Left lung (tissue), 10 donors: Measurements from ENCODE around the gene PMPCA. TPM values are rescaled to one million over a fixed set of nuclear protein-coding genes. Genes with fewer than 3 reads are reported as not detected.

Experiments
- ATAC-seq: fragments of 200-7000 bp; cut with Tn5 transposase; one replicate; pipeline ENCODE4 v1.9.1; 2020; ENCODE audit warnings: moderate library complexity
- DNase-seq, 4 donors: peaks; one replicate each; pipeline ENCODE4 v3.0.0-alpha.2; 2013 to 2020
- H3K27ac ChIP-seq, 2 donors: fragments of 200-600 bp; sonication (generic) in 1 of 2; one replicate each; pipeline versions ENCODE4 v1.5.0 to v1.8.0; 2020 to 2021
- H3K27me3 ChIP-seq, 2 donors: fragments of 200-600 bp; sonication (generic) in 1 of 2; one replicate each; pipeline versions ENCODE4 v1.5.0 to v1.8.0; 2020 to 2021
- H3K36me3 ChIP-seq, 2 donors: fragments of 200-600 bp; sonication (generic) in 1 of 2; one replicate each; pipeline versions ENCODE4 v1.5.0 to v1.8.0; 2020 to 2021
- H3K4me1 ChIP-seq, 2 donors: fragments of 200-600 bp; one replicate each; pipeline ENCODE4 v1.8.0; 2021
- H3K4me3 ChIP-seq, 2 donors: fragments of 200-600 bp; sonication (generic) in 1 of 2; one replicate each; pipeline versions ENCODE4 v1.5.0 to v1.8.0; 2020 to 2021; ENCODE audit warnings: mild to moderate bottlenecking in 1 of 2
- H3K9me3 ChIP-seq, 2 donors: fragments of 200-600 bp; sonication (generic) in 1 of 2; one replicate each; pipeline versions ENCODE4 v1.5.0 to v1.8.0; 2020 to 2021
- CTCF ChIP-seq, 2 donors: fragments of 200-600 bp; sonication (generic) in 1 of 2; IDR thresholded peaks; one replicate each; pipeline versions ENCODE4 v1.5.0 to v1.8.0; 2021; ENCODE audit warnings: antibody characterized with exemption in 2 of 2
- intact Hi-C, 2 donors: fragments of 100-400 bp; cut with DNase I; formaldehyde crosslinking; loops; one replicate each; pipeline versions ENCODE4 v1.11.2 to v1.14.2; 2022
- polyA plus RNA-seq, 6 donors: library from polyadenylated mRNA; unstranded; fragments of 120-200 nt; gene quantifications; one replicate each; pipeline ENCODE4 v1.2.1, GENCODE V29; 2013; ENCODE audit not compliant: insufficient read length in 6 of 6
- total RNA-seq, 2 donors: library from RNA; stranded (reverse); fragmentation: NEBNext Ultra II Directional; extraction: Animal tissue kit (Norgen Biotek cat#: 25700); gene quantifications; one replicate each; pipeline ENCODE4 v1.2.1, GENCODE V29; 2021
- donor health status: DM: no; HTN: yes; CAD: no.
- donor health status: DM: no; HTN: no; CAD: no.

PMPCA gene
- total and polyA plus RNA-seq, 8 donors: 44.7 to 59.5 (median 53.1) TPM

GRCh38 chr9:136394312-136395019 lies 16.0 kb upstream of the PMPCA start:
- Histone ChIP-seq H3K4me1 (peaks cover 9 to 17% of the 10 kb centered on the region in 2 donors), H3K9me3 (no peaks in the 10 kb centered on the region), H3K27ac (no peak overlapping the region), H3K36me3 (peaks cover 0 to 84% of the 10 kb centered on the region in 2 donors), H3K27me3 (no peaks in the 10 kb centered on the region), H3K4me3 (no peak overlapping the region)
- no peak for ATAC-seq
- intact Hi-C loops: no loop called here
- DNase-seq: no peak
- TF ChIP-seq CTCF (IDR thresholded peaks at IDR 0.05): no peak

- no peak for DNase-seq
- H3K4me3 ChIP-seq: no peak overlapping the region
- peaks cover 0 to 79% of the 10 kb centered on the region in 2 donors for H3K36me3 ChIP-seq
- no peak overlapping the region for H3K27ac ChIP-seq
- H3K27me3 ChIP-seq: no peaks in the 10 kb centered on the region
- H3K4me1 ChIP-seq: peaks cover 11 to 18% of the 10 kb centered on the region in 2 donors
- ATAC-seq: no peak
- no peak for TF ChIP-seq CTCF (IDR thresholded peaks at IDR 0.05)
- no peaks in the 10 kb centered on the region for H3K9me3 ChIP-seq
- intact Hi-C loops: no loop called here
These were observed 15.5 kb upstream of the PMPCA start for GRCh38 chr9:136395020-136395340.

- H3K4me3 ChIP-seq: no peak overlapping the region
- intact Hi-C loops: no loop called here
- H3K36me3 ChIP-seq: peaks cover 0 to 75% of the 10 kb centered on the region in 2 donors
- TF ChIP-seq CTCF (IDR thresholded peaks at IDR 0.05): no peak
- no peak for ATAC-seq
- DNase-seq: no peak
- peaks cover 15 to 23% of the 10 kb centered on the region in 2 donors for H3K4me1 ChIP-seq
- H3K9me3 ChIP-seq: no peaks in the 10 kb centered on the region
- H3K27me3 ChIP-seq: no peaks in the 10 kb centered on the region
- no peak overlapping the region for H3K27ac ChIP-seq
These were observed 14.9 kb upstream of the PMPCA start for GRCh38 chr9:136395345-136396218.

- TF ChIP-seq CTCF (IDR thresholded peaks at IDR 0.05): no peak
- H3K27ac ChIP-seq: no peak overlapping the region
- intact Hi-C loops: no loop called here
- H3K27me3 ChIP-seq: no peaks in the 10 kb centered on the region
- DNase-seq (no peak), ATAC-seq (no peak)
- peaks cover 0 to 69% of the 10 kb centered on the region in 2 donors for H3K36me3 ChIP-seq
- H3K9me3 ChIP-seq: no peaks in the 10 kb centered on the region
- peaks cover 16 to 26% of the 10 kb centered on the region in 2 donors for H3K4me1 ChIP-seq
- H3K4me3 ChIP-seq: no peak overlapping the region
These were observed 14.3 kb upstream of the PMPCA start for GRCh38 chr9:136396219-136396515.

GRCh38 chr9:136397643-136398042 lies 12.8 kb upstream of the PMPCA start:
- intact Hi-C loops: no loop called here
- H3K9me3 ChIP-seq: no peaks in the 10 kb centered on the region
- no peak overlapping the region for H3K27ac ChIP-seq
- no peak overlapping the region for H3K4me3 ChIP-seq
- no peaks in the 10 kb centered on the region for H3K27me3 ChIP-seq
- peaks cover 0 to 66% of the 10 kb centered on the region in 2 donors for H3K36me3 ChIP-seq
- H3K4me1 ChIP-seq: peaks cover 16 to 26% of the 10 kb centered on the region in 2 donors
- no peak for DNase-seq
- ATAC-seq: no peak
- no peak for TF ChIP-seq CTCF (IDR thresholded peaks at IDR 0.05)
